Activated CD4-positive, alpha-beta T cell treated with anti-CD3 and anti-CD28 coated beads, Interleukin-2, amount 50 U/mL, for 4 hours (primary cell): ENCODE results near the gene PNPLA2.

Source experiments
- DNase-seq, 2 experiments: peaks; one replicate each; pipeline ENCODE4 v3.0.0-alpha.2; 2020

Gene PNPLA2

GRCh38 chr11:862696-863022 lies 43.9 kb downstream of the PNPLA2 start:
- DNase-seq: no peak

GRCh38 chr11:863023-863909 lies 44.6 kb downstream of the PNPLA2 start:
- no peak for DNase-seq

DNA sequence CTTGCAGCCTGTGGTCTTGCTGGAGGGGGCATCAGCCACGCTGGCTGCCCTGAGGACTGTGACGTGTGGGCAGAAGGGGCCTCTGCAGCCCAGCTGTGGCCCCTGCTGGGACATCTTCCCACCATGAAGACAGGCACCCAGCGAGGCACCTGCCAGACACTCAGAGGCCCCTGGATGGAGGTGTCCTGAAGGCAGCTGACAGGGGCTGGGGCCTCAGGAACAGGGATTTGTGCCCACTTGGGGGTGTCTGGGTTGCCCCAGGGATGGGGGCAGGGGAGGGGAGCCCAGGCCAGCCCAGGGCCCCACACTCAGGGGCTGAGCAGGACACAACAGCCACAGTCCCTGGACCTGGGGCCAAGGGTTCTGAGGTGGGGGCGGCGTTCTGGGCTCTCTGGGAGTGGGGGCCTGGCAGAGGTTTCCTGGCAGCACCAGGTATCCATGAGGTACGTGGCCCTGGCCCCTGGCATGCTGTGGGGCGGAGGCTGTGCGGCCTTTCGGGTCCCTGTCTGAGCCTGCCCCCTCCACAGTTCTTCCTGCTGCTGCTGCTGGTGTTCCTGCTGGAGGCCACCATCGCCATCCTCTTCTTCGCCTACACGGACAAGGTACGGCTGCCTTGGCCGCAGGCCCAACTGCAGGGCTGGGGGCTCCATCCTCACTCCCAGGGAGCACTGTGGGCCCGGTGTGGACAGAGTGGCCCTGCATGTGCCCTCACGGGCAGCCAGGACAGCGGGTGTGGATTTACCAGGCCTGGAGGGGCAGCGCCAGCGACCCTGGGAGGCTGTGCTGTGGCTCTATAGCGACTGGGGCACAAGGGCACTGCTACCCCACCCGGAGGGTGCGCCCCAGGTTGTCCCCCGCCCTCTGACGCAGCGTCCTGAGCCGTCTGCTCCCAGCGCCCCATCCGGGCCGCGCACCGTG lies 45.5 kb downstream of the PNPLA2 start:
- no peak for DNase-seq

DNA sequence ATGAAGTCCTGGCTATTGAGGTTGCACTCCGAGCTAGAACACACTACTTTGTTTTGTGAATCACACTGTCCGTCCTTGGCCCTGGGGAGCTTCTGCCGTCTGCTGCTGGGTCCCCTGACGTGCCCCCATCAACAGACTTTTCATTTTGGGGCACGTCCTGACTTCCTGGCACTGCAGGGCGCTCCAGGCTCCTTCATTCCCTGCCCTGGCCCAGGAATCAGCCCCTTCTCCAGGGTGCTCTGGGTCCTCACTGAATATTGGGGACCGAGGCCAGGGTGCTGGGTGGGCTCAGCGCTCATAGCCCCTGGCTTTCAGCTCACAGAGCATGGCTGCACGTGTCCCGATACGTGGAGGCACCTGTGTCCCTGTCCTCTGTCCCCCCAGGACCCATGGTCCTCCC lies 46.2 kb downstream of the PNPLA2 start:
- no peak for DNase-seq

DNA sequence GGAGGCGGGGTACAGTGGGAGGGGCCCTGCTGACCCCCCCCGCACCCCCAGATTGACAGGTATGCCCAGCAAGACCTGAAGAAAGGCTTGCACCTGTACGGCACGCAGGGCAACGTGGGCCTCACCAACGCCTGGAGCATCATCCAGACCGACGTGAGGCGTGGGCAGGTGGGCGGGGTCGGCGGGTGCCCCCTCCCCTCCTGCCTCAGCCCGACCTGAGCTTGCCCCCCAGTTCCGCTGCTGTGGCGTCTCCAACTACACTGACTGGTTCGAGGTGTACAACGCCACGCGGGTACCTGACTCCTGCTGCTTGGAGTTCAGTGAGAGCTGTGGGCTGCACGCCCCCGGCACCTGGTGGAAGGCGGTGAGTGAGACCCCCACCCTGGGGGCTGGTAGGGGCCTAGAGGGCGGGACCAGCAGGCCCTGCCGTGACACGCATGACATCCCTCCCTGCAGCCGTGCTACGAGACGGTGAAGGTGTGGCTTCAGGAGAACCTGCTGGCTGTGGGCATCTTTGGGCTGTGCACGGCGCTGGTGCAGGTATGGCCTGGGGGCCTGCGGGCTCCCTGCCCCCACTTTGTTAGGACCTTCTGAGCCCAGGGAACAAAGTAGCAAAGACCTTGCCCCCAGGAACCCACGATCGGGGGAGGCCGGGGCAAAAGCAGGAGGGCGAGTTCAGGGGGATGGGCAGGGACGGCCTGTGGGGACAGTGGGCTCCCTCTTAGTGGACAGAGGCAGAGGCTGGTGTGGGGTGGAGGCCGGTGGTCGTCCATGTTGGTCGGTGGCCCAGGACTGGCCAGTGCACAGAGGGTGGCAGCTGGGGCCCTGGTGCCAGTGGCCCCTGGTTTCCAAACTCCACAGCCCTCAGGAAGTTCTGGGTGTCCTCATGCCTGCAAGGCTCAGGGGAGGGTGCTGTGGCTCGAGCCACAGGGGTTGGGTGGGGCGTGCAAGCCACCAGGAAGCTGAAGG lies 47.0 kb downstream of the PNPLA2 start:
- no peak for DNase-seq

DNA sequence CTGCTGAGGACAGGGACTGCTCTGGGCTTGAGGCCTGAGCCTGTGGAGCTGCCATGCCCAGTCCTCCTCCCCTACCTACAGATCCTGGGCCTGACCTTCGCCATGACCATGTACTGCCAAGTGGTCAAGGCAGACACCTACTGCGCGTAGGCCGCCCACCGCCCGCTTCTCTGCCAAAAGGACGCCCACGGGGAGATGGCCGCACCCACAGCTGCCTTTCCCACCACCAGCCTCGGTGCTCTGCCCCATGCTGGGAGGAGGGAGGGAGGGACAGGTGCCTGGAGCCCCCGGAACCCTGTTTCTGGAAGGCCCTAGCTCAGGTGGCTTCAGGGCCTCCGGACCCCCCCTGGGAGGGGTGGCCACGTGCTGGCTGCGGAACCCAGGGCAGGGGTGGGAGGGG lies 47.8 kb downstream of the PNPLA2 start:
- DNase-seq: no peak

GRCh38 chr11:867856-868358 lies 49.2 kb downstream of the PNPLA2 start:
- DNase-seq: no peak

DNA sequence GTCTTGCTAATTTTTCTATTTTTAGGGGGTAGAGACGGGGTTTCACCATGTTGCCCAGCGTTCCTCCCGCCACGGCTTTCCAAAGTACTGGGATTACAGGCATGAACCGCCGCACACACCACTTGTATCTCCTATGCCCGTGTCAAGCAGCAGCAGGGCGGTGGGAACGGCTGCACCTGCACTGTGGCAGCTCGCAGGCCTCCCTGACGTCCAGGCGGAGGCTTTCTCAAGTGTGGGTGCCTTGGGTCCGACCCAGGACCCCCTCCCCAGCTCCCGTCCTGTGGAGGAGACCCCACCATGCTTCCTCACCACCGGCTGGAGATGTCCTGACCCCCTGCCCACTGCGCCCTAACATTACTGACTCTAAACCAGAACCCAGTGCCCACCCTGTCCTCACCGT lies 49.7 kb downstream of the PNPLA2 start:
- DNase-seq: no peak

GRCh38 chr11:868802-869201 lies 50.1 kb downstream of the PNPLA2 start:
- DNase-seq: no peak

DNA sequence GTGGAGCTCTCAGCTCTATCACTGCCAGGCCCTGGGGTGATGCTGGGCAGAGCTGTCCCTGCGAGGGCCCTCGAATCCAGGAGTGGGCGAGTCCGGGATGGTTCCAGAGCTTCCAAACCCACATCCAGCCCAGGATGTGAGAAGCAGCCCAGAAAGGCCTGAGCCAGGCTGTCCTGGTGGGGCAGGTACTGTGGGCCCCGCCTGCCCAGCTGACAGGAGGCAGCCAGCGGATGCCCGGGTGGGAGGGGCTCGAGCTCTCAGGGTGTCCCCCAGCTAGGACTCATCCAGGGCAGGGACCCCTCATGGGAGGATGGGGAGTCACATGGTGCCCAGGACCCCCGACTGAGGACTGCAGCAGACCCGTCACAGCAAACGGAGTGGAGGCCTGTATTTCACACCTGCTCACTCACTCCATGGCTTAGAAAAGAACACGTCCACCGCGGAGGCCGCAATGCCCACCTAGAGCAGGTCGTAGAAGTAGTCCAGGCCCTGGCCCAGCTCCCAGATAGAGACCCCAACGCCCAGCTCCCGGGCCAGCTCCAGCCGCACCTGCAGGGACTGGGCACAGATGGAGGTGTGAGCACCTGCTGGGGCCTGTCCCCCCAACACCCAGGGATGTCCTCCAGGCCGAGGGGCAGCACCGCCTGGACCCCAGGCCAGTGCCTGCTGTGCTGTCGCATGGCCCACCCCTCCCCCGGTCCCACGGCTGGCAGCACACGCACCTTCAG lies 50.8 kb downstream of the PNPLA2 start:
- no peak for DNase-seq

DNA sequence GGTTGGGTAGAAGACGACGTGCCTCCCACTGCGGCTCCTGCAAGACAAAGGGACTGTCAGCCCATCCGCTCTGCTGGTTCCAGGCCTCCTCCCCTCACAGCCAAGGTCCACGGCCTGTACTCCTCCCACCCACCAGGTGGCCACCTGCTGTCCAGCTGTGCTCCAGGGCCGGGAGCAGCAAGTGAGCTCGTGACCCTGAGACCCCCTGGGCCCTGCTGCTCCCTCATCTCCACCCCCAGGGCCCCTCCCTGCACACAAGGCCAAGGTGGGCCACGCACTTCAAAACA lies 51.4 kb downstream of the PNPLA2 start:
- DNase-seq: no peak

DNA sequence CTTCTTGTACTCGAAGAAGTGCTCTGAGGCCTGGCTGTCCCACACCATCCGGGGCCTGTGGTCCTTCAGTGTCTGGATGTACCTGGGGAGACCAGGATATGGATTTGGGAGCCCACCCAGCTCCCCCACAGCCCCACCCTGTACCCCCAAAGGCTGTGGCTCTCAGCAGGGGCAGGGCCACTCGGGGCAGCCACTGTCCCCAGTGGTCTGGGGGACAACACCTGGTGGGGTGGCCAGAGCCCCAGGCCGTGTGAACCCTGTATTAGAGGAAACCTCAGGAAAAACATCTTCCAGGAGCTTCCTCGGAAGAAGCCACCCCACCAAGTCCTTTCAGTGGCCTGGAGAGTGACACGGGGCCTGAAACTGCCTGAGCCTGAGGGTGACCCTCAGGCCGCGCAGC lies 51.7 kb downstream of the PNPLA2 start:
- DNase-seq: no peak

GRCh38 chr11:871472-871871 lies 52.8 kb downstream of the PNPLA2 start:
- DNase-seq: no peak

DNA sequence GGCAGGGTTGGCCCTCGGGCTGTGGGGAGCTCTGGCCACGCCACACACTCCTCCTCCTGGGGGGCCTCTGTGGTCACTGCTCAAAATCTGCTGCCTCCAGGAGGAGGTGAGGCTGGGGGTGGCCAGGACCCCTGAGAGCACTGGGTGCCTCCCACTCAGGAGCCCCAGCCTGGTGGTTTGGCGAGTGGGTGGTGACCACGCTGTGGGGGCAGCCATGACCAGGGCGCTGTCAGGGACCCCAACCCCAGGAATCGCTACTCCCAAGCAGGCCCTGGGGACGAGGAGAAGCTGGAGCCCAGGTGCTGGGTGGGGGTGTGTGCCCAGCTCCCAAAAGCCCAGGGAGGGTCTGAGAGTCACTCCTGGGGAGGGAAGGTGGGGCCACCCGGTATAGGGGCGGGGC lies 54.1 kb downstream of the PNPLA2 start:
- no peak for DNase-seq

DNA sequence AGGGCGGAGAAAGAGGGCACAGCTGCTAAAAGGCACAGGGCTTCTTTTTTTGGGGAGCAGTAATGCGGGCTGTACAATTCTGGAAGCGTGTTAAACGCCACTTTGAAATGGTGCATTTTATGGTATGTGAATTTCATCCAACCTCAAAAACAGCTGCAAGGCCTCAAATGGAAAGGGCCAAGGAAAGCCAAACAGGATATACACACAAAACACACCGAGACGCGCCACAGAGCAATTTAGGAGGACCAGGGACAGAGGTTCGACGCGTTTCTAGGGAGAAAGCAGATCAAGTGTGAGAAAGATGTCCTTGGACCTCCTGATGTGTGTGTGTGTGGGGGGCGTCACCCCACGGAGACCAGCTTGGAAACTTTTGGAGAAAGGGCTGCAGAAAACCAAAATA lies 55.0 kb downstream of the PNPLA2 start:
- no peak for DNase-seq
